NCI-H82 treated with DMSO at 0.1 percent for 48 hours (cell line): ENCODE measurements around the gene THOC7.

Experiments
- DNase-seq: peaks from one replicate; lab custom pipeline; 2025; ENCODE audit not compliant: unreplicated experiment; lab: John Stamatoyannopoulos, UW

The THOC7 gene

GRCh38 chr3:63878394-63879060 lies 14.9 kb upstream of the THOC7 start:
- no peak for DNase-seq

DNA sequence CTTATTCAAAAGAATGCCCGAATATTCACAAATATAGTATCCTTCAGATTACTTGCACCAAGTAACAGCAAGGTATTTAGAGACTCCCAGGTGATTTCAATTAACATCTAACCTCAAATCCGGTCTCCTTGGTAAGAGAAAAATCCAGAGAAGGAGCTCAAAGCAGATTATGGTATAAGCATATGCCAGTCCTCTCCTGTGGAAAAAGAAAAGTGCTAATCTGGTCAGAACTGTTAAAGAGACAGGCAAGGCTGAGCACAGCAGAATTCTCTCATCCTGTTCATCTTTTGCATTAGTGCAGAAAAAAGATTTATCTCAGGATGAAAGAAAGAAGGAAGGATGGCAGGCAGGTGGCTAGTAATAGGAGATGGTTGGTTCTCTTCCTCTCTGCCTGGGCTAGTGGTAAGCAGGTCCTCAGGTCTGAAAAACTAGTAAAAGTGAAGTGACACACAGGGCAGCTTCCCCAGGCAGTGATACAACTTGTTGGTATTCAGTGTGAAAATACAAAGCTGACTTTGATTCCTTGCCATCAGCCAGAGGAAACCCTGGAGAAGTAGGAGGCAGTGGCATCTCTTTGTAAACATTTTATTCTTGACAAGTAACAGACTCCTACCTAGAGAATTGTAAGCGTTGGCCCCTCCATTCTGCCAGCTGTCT lies 14.3 kb upstream of the THOC7 start:
- peak; percentile 77 for DNase-seq

DNA sequence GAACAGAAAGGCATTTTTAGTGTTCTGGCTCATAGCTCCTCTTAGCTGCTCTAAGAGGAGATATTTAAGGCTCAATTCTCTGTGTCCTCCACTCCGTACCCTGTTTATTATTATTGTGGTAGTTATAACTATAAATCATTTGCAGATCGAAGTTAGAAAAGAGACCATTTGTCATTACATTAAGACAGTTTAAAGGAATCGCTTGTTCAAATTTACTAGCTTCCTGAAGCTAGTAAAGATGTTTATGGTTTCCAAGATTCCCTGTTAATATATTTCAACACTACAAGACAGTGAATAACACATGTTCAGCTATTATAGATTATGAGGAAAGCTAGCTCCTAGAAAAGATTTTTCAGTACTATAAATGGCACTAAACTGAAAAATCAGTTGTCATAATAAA lies 12.7 kb upstream of the THOC7 start:
- DNase-seq = no peak

GRCh38 chr3:63875510-63875909 lies 11.9 kb upstream of the THOC7 start:
- DNase-seq = no peak

- DNase-seq = no peak
These were observed 11.2 kb upstream of the THOC7 start for GRCh38 chr3:63874769-63875168.

DNA sequence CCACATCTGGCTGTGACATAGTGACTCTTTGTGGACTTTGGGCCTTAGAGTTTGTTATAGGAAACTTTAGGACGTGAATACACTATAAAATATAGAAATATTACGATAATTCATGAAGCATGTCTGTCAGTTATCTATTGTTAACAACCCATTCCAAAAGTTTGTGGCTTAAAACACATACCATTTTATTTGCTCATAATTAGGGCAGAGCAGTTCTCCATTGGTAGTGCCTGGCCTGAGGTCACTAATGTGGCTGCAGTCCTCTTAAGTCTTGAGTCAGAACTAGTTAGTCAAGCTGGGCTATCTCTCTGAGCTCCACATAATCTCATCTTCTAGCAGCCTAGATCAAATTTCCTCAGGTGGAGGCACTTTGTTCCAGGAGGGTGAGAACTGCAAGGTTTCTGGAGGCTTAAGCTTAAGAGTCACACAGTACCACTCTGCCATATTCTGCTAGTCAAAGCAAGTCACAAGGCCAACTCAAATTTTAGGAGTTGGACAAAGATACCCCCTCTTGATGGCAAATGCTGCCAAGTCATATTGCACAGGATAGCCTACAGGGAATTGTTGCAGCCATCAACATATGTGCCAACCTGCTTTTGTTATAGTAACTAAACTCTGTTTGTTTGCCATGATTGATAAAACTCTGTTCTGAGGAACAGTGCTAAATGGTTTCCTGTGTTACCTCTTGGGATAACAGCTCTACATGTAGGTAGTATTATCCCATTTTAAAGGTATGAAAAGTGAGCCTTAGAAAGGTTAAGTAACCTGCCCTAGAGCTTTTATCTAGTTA lies 8.7 kb upstream of the THOC7 start:
- DNase-seq = peak; percentile 57

GRCh38 chr3:63870615-63871005 lies 7.0 kb upstream of the THOC7 start:
- DNase-seq = no peak

GRCh38 chr3:63869940-63870614 lies 6.5 kb upstream of the THOC7 start:
- DNase-seq = no peak

DNA sequence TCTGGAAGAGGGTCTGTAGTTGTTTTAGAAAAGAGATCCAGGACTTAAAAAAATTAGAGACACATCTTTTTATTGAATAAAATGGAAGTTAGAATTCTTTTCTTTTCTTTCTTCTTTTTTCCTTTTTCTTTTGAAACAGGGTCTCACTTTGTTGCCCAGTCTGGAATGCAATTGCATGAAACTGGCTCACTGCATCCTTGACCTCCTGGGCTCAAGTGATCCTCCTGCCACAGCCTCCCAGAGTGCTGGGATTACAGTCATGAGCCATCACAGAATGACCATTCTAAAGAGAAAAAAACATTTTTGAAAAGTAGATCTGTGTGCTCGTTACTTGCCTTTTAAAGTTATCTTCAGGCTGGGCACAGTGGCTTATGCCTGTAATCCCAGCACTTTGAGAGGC lies 3.6 kb upstream of the THOC7 start:
- no peak for DNase-seq

GRCh38 chr3:63864965-63865327 lies 1.3 kb upstream of the THOC7 start:
- no peak for DNase-seq

DNA sequence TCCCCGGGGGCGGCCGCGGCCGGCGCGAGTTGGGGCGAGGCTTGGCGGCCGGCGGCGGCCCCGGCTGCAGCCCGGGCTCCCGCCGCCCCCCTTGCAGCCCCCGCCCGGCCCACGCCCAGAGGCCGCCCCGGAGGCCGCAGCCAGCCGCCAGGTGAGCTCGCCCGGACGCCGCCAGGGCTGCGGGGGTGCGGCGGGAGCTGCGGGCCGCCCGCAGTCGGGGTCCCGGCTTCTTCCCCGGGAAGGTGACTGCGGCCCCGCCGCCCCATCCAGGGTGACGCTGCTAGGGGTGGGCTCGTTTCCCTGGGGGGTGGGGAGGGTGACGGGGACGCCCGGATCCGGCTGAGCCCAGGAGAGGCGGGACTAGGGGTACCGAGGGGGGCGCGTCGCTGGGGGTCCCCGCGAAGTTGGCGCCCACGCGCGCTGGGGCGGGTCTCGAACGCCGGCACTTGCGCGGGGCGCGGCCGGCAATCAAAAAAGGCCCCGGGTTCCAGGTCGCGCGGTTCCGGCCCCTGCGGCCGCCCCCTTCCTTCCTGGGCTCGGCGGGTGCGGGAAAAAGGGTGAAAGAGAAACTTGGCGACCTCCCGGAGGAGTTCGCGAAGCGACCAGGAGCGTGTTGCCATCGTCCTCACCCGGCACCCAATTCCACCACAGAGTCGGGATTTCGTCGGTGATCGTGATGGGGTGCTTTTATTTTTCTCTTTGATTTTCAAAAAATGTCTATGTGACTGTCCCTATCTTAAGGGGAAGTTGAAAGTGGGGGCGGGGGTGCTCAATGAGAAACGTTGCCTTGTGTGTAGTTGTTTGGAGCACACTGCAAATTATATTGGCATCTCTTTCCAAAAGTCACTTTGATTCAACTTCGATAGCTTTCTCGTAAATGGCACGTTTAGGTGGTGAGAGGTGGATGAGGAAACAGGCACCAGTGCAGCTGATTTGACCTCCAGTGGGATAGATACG lies 681 bp upstream of the THOC7 start:
- no peak for DNase-seq

DNA sequence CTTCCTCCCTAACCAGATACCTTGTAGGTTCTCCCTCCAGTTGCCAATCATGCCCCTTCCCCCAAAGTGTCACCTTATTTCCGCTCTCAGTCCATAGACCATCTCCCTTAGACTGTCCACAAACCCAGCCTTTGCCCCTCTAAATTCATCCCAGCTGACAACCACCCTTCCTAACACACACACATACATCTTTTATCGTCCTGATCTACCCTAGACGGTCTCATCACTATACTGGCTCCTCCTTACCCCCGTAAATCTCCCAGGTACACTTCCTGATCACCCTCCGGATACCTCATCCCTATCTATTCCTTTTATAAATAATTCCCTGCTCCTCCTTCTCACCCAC lies 828 bp downstream of the THOC7 start:
- no peak for DNase-seq

DNA sequence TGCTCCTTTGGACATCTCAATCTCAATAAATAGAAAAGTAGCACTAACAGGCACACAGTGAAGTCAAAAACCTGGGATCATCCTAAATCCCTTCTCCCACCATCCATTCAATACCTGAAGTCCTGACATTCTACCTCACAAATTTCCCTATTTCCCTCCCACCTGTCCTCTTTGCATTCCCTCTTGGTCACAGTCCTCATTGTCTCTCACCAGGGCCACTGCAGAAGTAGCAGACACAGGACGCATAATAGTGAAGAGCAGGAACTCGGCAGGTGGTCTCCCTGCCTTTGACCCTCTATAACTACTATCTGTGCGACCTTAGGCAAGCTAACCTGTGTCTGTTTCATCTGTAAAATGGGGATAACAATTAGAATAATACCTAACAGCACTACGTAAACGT lies 2.3 kb downstream of the THOC7 start:
- no peak for DNase-seq

DNA sequence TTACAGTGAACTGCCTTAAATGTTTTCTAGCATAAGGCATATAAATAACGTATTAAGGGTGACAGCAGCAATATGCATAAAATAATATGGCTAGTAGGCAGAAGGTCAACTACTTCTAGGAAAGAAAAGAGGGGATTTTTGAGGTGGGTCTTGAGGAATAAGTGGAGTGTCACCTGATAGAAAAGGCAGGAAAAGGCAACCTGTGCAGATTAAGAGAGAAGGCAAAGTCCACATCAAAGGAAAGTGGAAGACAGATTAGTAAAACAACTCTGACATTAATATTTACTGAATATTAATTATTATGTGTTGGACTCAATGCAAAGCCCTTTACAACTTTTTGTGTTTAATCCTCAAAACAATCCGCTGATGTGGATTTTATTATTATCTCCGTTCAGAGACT lies 2.8 kb downstream of the THOC7 start:
- no peak for DNase-seq

DNA sequence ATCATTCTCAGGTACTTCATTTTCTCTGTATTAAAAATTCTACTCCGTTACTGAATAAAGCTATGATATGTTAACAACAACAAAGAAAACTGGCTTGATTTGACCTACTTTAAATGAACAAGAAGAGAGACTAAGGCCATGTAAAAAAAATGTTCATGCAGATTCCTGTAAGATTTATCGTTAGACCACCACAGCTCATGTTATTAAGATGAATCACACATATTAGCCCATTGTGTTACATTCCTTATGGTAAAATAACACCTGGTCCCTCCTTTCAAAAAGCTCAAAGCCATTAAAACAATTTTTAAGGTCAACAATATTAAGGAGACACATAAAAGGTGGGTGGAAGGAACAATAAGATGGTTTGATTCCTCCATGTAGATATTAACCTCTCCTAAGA lies 6.3 kb downstream of the THOC7 start:
- DNase-seq = no peak

- no peak for DNase-seq
These were observed 8.2 kb downstream of the THOC7 start for GRCh38 chr3:63855333-63855940.

DNA sequence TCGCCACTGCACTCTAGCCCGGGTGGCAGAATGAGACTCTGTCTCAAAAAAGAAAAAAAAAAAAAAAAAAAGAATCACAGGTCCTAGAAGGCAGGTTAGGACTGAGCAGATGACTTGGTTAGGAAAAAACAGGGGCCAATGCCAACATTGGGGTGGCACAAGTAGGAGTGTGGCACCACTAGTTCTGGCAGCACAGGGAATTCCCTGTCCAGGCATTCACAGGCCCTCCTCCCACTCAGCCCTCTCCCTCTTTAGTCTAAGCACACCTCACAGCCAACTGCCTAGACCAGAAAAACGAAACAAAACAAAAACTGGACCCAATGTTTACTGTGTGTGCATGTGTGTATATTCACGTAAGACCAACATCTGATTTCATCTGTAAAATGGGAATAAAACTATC lies 10.5 kb downstream of the THOC7 start:
- no peak for DNase-seq

GRCh38 chr3:63851287-63851686 lies 12.3 kb downstream of the THOC7 start:
- no peak for DNase-seq

- no peak for DNase-seq
These were observed 14.4 kb downstream of the THOC7 start for GRCh38 chr3:63849175-63849574.

DNA sequence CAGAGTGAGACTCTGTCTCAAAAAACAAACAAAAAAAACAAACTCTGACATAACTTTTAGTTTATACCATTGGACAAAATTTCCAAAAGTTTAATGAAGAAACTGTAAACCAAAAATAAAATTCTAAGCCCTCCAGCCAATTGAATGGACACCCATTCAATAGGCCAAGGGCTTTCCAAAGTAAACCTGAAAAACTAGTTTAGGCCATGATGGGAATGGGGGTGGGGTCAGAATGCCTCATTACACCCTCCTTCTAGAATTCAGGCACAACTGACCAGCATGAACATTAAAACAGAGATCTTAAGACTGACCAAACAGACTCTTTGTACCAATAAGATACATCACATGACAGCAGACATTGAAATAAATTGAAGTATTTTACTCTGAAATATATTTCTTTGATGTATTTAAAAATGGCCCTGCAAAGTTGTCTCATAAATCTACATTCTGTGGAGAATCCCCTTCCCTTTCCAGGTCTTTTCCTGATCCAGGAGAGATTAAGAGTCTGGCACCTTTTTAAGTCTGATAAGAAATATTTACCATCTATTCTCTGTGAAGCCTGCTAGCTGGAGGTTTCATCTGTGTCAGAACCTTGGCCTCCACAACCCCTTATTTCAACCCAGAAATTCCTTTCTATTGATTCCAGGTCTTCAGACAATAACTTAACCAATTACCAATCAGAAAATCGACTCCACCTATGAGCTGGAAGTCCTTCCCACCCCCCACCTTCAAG lies 15.7 kb downstream of the THOC7 start:
- no peak for DNase-seq
